Prostate gland (tissue), 2 donors: Measurements from ENCODE around the gene SPATA18.
A peak's percentile ranks its signal among the peaks of the same experiment; 100 is the strongest.

ENCODE experiments used
- POLR2A ChIP-seq: fragments of 450-650 bp; IDR thresholded peaks from one replicate; pipeline ENCODE4 v1.6.1; 2016; ENCODE audit warnings: antibody characterized with exemption, mild to moderate bottlenecking
- TF ChIP-seq, protein P1 (sequence below), 4 experiments: fragments of 200-600 bp in 2 of 4; fragments of 450-650 bp in 2 of 4; sonication (generic) in 2 of 4; IDR thresholded peaks; 1 replicate in 3 of 4; 2 replicates in 1 of 4; pipeline ENCODE4 v1.5.1; 2016 to 2019; ENCODE audit warnings: antibody characterized with exemption in 4 of 4, mild to moderate bottlenecking in 2 of 4, moderate library complexity in 2 of 4

DNA sequence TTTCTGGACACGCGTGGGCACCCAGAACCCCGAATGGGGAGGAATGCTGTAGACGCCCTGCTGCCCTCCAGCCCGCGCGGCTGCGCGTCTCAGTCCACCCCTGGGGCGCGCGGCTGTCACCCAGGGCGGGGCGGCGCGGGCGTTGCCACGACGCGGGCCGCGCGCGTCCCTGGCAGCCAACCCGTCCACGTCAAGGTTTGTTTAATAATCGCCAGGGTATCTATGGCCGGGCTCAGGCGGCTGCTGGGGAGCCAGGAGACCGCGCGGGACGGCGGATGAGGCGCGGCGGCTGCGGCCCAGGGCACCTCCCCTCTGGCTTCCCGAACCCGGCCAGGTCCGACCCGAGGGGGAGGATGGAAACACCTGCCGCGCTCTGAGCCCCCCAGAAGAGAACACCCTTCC, at the start of gene SPATA18:
- TF ChIP-seq, protein P1, sequence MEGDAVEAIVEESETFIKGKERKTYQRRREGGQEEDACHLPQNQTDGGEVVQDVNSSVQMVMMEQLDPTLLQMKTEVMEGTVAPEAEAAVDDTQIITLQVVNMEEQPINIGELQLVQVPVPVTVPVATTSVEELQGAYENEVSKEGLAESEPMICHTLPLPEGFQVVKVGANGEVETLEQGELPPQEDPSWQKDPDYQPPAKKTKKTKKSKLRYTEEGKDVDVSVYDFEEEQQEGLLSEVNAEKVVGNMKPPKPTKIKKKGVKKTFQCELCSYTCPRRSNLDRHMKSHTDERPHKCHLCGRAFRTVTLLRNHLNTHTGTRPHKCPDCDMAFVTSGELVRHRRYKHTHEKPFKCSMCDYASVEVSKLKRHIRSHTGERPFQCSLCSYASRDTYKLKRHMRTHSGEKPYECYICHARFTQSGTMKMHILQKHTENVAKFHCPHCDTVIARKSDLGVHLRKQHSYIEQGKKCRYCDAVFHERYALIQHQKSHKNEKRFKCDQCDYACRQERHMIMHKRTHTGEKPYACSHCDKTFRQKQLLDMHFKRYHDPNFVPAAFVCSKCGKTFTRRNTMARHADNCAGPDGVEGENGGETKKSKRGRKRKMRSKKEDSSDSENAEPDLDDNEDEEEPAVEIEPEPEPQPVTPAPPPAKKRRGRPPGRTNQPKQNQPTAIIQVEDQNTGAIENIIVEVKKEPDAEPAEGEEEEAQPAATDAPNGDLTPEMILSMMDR (IDR thresholded peaks at IDR 0.05) = no peak
- TF ChIP-seq POLR2A = peak; percentile 36
